Right atrium auricular region (tissue), 2 donors: Measurements from ENCODE around the gene CALD1. TPM values are rescaled to one million over a fixed set of nuclear protein-coding genes. Genes with fewer than 3 reads are reported as not detected.
A peak's percentile ranks its signal among the peaks of the same experiment; 100 is the strongest.

ENCODE experiments used
- DNase-seq: peaks from one replicate; pipeline ENCODE4 v3.0.0-alpha.2; 2019; ENCODE audit warnings: low spot score
- H3K27ac ChIP-seq, 2 donors: fragments of 200-600 bp; sonication (generic); 1 replicate in 1 of 2; 2 replicates in 1 of 2; pipeline ENCODE4 v1.5.1; 2016 to 2019
- H3K27me3 ChIP-seq, 2 donors: fragments of 200-600 bp; sonication (generic); one replicate each; pipeline versions ENCODE4 v1.5.1 to v1.6.0; 2017 to 2019
- H3K36me3 ChIP-seq: fragments of 200-600 bp; sonication (generic); one replicate; pipeline ENCODE4 v1.5.1; 2016
- H3K4me1 ChIP-seq, 2 donors: fragments of 200-600 bp; sonication (generic); one replicate each; pipeline versions ENCODE4 v1.5.1 to v1.6.0; 2017 to 2019
- H3K4me3 ChIP-seq, 2 donors: fragments of 200-600 bp; sonication (generic); 1 replicate in 1 of 2; 2 replicates in 1 of 2; pipeline ENCODE4 v1.5.1; 2017 to 2019; ENCODE audit warnings: mild to moderate bottlenecking in 1 of 2, moderate library complexity in 1 of 2
- H3K9me3 ChIP-seq, 2 donors: fragments of 200-600 bp; sonication (generic); one replicate each; pipeline ENCODE4 v1.5.1; 2019
- CTCF ChIP-seq, 2 donors: fragments of 200-600 bp; sonication (generic); IDR thresholded peaks; one replicate each; pipeline ENCODE4 v1.5.1; 2019; ENCODE audit warnings: antibody characterized with exemption in 2 of 2
- total RNA-seq, 2 donors: library from RNA; depleted of rRNA; stranded (reverse); fragments of >200 nt; gene quantifications; one replicate each; pipeline ENCODE4 v1.1.0, GENCODE V29; 2016

CALD1 gene
- total RNA-seq, 2 donors from 2014 or later: 119 to 157 TPM

GRCh38 chr7:134845461-134845860, 66.0 kb downstream of the CALD1 start:
- H3K9me3 ChIP-seq: no peaks in the 10 kb centered on the region
- no peak overlapping the region for H3K27ac ChIP-seq
- no peak for DNase-seq
- H3K27me3 ChIP-seq: no peaks in the 10 kb centered on the region
- no peak overlapping the region for H3K4me3 ChIP-seq
- peaks cover 0 to 70% of the 10 kb centered on the region in 2 donors for H3K4me1 ChIP-seq
- peaks cover 59% of the 10 kb centered on the region for H3K36me3 ChIP-seq
- no peak for TF ChIP-seq CTCF (IDR thresholded peaks at IDR 0.05)

- Histone ChIP-seq H3K36me3 (peaks cover 70% of the 10 kb centered on the region), H3K27ac (peak overlapping the region; percentile 30 to 36), H3K27me3 (no peaks in the 10 kb centered on the region), H3K9me3 (no peaks in the 10 kb centered on the region), H3K4me1 (peaks cover 0 to 60% of the 10 kb centered on the region in 2 donors), H3K4me3 (no peak overlapping the region)
- TF ChIP-seq CTCF (IDR thresholded peaks at IDR 0.05): no peak
- DNase-seq: no peak
These were observed 68.6 kb downstream of the CALD1 start for GRCh38 chr7:134847851-134848588.

GRCh38 chr7:134850066-134850465, 70.6 kb downstream of the CALD1 start:
- no peak for TF ChIP-seq CTCF (IDR thresholded peaks at IDR 0.05)
- Histone ChIP-seq H3K9me3 (no peaks in the 10 kb centered on the region), H3K27ac (no peak overlapping the region), H3K4me3 (no peak overlapping the region), H3K27me3 (no peaks in the 10 kb centered on the region), H3K36me3 (peaks cover 53% of the 10 kb centered on the region), H3K4me1 (peaks cover 0 to 55% of the 10 kb centered on the region in 2 donors)
- no peak for DNase-seq

GRCh38 chr7:134851141-134851540, 71.7 kb downstream of the CALD1 start:
- H3K4me1 ChIP-seq: peaks cover 0 to 55% of the 10 kb centered on the region in 2 donors
- H3K9me3 ChIP-seq: no peaks in the 10 kb centered on the region
- no peak for TF ChIP-seq CTCF (IDR thresholded peaks at IDR 0.05)
- H3K4me3 ChIP-seq: no peak overlapping the region
- H3K27ac ChIP-seq: no peak overlapping the region
- peaks cover 48% of the 10 kb centered on the region for H3K36me3 ChIP-seq
- no peaks in the 10 kb centered on the region for H3K27me3 ChIP-seq
- no peak for DNase-seq

GRCh38 chr7:134852625-134853024, 73.2 kb downstream of the CALD1 start:
- H3K36me3 ChIP-seq: peaks cover 34% of the 10 kb centered on the region
- no peaks in the 10 kb centered on the region for H3K27me3 ChIP-seq
- H3K4me1 ChIP-seq: peaks cover 0 to 48% of the 10 kb centered on the region in 2 donors
- H3K4me3 ChIP-seq: no peak overlapping the region
- H3K27ac ChIP-seq: peak overlapping the region in 1 of 2 donors; percentile 3
- H3K9me3 ChIP-seq: no peaks in the 10 kb centered on the region
- TF ChIP-seq CTCF (IDR thresholded peaks at IDR 0.05): no peak
- DNase-seq: no peak

- Histone ChIP-seq H3K4me3 (no peak overlapping the region), H3K27ac (peak overlapping the region; percentile 70 to 76), H3K36me3 (peaks cover 37% of the 10 kb centered on the region), H3K4me1 (peaks cover 0 to 42% of the 10 kb centered on the region in 2 donors), H3K27me3 (no peaks in the 10 kb centered on the region), H3K9me3 (no peaks in the 10 kb centered on the region)
- DNase-seq: no peak
- TF ChIP-seq CTCF (IDR thresholded peaks at IDR 0.05): no peak
These were observed 75.4 kb downstream of the CALD1 start for GRCh38 chr7:134854816-134855215.
